Measurements from ENCODE around the gene NVL.
"Not testable (repeated sequence)": the region's sequence is repeated elsewhere in the genome, so short reads cannot be mapped to it uniquely, and the experiment has no call there.

The NVL gene

DNA sequence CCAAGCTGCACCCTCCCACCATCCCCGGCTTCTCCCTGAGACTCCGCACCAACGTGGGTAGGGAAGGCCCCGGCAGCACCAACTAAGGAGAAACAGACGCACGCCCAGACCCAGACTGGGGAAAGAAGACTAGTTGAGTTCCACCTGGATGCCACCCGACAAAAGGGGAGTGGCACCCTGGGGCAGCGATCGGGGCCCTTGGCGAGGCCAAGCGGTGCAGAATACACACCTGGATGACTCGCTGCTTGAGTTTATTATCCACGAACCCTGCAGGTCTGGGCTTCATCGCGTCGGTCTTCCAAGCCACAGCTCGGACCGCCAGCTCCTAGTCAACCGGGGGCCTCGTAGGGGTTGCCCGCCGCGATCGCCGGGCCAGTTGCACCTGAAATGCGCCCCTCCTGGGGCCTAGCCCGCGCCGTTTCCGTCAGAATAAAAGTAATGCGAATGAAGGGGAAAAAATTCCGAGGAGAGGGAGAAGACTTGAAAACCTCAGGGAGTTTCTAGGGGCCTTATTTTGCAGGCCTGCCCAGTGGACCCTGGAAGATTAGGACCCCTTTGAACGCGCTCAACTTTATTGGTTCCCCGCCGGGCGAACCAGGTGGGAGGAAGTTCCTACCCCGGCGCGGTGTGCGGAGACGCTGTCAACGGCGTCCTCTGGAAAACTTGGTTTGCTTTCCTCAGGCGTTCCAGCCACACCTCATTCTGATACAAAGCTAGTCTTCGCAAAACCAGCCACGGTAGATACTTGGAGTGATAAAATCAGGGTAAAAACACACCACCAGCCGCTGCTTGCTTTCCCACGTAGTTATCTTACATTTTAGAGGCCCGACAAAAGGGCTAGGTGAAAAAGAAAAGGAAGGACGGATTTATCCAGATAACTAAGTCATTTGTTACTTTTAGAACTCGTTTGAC lies at the start of gene NVL:
NVL (minus strand) TSS at position 331 of the 912 bp plus-strand sequence; CDS start at position 286, 45 bp downstream.
- DNase-seq: peak; percentile 92 to 94

DNA sequence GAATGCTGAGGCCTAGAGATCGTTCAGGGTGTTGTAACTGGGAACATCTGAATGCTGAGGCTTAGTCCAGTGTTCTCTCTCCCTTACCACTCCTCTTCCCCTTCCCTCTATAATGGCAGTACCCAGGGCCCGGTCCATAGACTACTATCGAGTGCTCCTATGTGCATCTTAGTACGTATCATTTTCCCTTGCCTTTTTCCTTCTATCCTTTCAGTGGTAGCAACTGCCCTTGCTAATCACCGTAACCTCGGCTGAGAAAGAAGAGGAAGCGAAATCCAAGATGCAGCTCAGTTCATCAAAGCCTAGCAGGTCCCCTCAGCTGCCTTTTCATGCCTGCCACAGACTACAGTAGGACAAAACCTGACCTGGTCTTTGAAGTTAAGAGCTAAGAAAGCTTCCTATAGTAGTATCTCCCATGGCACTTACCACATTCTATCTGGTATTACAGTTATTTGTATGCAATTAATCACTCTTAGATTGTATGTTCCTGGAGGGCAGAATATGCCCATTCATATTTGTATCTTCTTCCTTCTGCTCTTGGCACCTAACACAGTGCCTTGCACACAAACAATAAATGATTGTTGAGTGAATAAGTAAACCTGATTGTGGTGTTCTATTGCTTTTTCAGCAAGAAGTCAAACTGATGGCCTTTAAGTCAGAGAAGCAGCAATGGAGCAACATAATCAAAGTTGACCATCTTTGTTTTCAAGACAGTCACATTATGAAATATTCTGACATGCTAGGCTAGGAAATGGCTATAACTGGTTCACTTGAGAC lies 49.1 kb upstream of the NVL start:
- no peak for DNase-seq

DNA sequence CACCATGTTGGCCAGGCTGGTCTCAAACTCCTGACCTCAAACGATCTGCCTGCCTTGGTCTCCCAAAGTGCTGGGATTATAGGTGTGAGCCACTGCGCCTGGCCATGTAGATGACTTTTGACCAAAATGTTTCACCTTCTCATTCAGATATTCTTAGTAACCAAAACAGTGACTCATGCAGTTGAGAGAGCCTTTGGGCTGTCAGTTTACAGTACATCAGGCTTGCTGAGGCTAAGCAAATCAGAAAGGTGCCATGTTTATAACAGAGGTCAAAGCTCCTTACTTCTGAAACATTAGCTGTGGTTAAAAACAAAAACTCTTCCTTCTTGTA lies 47.7 kb upstream of the NVL start:
- DNase-seq: no peak

DNA sequence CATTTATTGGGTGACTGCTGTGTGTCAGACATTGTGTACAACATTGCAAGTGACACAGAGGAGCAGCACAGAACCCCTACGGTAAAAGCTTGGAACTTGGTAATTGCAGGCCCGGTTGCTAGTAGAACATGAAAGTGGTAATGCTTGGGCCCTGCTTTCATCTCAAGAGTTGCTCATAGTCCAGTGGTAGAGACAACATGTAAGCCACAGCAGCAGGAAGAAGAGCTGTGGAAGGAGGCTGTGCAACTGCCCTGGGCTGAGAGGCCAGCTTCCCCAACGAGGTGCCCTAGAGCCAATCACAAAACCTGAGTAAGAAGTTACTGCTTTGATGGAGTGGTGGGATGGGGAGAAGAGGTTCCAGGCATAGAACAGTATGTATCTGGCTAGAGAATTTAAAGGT lies 45.1 kb upstream of the NVL start:
- no peak for DNase-seq

DNA sequence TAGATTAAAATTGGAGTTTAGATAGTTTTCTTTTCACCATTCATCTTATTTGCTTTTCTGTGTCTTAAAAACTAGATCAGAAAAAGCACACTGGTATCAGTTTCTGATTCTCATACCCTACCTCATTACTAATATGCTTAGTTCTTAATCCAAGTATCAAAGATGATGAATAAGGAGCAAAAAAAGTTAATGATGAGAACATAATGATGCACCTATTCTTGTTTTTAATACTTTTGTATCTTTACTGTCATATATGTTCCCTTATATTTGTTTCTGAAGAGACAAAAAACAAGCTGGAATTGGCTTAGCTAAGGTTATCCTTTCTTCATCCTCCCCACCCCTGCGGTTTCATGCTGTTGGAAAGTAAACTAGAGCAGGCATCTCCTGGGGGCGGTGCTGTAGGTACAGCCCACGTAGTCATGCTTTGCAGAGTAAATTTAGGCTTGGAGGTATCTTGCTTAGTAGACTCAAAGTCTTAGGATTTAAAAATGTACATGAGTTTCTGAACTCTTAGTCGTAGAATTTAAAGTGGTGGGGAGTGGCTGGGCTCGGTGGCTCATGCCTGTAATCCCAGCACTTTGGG lies 43.1 kb upstream of the NVL start:
- no peak for DNase-seq

DNA sequence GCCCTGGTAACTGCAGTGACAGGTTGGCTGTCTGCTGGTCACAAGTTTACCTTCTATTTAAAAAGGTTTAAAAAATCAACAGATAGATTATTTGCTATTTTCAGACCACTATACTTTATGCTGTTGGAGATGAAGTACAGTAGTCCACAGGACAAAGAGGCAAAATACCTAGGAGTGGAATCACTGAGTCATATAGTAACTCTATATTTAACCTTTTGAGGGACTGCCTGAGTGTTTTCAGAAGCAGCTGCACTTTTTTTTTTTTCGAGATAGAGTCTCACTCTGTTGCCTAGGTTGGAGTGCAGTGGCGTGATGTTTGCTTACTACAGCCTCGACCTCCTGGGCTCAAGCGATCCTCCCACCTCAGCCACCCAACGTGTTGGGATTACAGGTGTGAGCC lies 38.4 kb upstream of the NVL start:
- DNase-seq: peak in 1 of 2 experiments; percentile 13

DNA sequence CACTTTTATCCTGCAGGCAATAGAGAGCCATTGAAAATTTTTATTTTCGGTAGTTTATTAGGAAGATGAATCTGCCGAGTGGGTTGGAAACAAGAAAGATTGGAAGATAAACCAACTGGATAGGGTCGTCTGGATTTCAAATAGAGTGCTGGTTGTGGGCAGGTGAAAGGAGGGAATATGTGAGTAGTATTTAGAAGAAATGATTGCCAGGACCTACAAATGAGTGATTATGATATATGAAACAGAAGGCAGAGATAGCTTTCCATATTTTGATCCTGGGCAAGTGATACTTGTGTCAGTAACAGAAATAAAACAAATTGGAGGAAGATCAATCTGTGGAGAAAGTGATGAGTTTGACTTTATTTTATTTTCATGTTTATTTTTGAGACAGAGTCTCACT lies 29.2 kb upstream of the NVL start:
- no peak for DNase-seq

DNA sequence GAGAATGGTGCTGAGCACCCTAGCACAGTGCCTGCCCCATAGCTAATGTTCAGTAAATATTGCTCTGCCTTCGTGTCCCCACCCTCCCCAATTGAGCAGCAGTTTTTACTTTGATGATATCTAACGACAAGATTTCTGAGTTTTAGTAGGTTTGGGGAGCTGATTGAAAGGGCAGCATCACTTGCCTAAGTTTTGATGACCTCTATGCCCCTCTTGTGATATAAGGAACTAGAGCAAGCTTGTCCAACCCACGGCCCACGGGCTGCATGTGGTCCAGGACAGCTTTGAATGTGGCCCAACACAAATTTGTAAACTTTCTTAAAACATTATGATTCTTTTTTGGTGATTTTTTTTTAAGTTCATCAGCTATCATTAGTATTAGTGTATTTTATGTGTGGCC lies 28.3 kb upstream of the NVL start:
- no peak for DNase-seq

DNA sequence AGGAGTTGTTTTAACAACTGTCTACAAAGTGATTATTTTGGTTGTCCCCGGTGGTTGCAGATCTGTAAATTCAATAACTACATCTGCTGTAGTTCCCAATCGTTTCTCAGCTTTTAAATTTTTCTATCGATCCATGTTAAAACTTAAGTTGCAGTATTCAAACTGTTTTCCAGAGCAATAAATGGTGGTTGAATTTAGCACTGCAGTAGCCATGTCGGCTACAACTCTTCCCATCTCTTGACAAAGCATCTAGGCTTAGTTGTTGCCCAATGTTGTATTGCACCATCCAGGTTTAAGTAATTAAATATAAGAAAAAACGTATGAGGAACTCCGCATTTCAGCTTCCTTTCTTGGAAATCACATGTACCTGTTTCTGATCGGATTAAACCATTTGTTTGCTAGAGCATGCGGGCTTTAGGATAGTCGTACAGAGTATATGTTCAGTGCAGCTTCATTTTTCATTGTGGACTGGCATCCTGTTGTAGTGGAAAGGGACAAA lies 27.7 kb upstream of the NVL start:
- DNase-seq: peak in 1 of 2 experiments; percentile 30

DNA sequence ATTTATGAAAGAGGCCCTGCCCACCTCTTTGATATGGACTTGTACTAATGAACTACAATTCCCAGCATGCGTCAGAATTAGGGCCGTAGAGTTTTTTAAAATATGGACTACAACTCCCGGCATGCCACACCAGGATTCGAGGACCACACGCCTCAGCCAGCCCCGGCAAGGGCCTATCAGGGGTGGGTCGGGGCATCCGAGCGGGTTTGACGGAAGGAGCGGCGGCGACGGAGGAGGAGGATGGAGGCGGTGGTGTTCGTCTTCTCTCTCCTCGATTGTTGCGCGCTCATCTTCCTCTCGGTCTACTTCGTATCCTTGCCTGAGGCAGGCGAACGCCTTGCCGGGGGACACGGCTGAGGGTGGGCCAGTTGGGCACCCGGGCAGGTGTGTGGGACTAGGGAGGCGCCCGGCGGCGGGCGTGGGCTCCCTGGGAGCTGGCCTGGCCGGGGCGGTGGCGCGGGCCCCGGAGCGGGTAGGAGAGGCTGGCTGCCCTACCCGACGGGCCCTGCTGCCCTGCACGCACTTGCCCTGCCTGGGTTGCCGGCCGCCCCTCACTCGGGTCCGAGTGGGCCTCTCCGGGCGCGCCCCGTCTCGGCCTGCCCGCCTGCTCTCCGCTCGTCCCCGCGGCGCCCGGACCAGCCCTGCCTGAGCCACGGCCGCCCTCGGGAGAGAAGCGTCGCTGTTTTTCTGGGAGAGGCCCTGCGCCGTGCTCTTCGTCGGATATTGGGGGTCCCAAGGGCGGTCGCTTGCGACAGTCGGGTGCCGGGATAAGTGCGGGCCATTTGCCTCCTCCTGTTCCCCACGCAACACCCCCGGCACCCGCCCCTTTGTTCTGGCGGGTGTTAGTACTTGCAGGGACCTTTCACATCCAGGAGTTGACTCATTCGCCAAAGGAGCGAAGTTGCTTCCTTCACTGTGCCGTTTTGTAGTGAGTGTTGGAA lies 27.0 kb upstream of the NVL start, which contains the start of gene CNIH4:
CNIH4 (plus strand) TSS at position 195 of the 941 bp plus-strand sequence; CDS start at position 241, 46 bp downstream.
- peak; percentile 96 to 97 for DNase-seq

DNA sequence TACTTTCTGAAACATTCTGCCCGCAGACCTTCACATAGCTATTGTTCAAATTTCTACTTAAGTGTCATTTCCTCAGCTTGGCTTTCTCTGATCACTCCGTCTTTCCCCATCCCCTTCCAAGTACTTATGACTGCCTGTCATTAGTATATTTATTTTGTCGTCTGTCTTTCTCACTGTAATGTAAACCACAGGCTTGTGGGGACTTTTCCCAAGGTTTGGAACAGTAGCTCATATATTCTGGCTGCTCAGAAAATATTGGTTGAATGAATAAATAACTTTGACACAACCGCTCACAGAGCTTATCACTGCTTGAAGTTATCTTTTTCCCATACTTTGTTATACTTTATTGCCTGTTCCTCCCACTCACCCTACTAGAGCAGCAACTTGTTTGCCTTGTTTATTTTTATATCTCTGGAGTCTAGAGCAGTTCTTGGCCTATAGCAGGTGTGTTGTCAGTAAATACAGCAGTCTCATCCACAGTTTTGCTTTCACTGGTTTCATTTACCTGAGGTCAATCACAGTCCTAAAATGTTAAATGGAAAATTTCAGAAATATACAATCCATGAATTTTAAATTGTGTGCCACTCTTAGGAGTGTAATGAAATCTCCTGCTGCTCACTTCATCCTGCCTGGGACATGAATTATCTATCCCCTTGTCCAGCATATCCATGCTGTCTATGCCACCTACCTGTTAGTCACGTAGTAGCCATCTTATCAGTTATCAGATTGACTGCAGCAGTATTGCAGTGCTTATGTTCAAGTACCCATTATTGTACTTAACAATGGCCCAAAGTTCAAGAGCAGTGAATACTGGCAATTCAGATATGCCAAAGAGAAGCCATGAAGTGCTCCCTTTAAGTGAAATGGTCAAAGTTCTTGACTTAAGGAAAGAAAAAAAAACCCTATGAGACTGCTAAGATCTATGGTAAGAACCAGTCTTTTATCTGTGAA lies 24.3 kb upstream of the NVL start:
- no peak for DNase-seq

DNA sequence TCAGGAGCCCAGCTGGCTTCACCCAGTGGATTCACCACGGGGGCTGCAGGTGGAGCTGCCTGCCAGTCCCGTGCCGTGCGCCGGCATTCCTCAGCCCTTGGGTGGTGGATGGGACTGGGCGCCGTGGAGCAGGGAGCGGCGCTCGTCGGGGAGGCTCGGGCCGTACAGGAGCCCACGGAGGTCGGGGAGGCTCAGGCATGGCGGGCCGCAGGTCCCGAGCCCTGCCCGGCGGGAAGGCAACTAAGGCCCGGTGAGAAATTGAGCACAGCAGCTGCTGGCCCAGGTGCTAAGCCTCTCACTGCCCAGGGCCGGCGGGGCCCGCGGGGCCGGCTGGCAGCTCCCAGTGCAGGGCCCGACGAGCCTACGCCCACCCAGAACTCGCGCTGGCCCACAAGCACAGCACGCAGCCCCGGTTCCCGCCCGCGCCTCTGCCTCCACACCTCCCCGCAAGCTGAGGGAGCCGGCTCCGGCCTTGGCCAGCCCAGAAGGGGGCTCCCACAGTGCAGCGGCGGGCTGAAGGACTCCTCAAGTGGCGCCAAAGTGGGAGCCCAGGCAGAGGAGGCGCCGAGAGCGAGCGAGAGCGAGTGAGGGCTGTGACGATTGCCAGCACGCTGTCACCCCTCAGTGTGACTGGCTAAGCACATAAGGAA lies 22.6 kb upstream of the NVL start:
- DNase-seq: not testable (repeated sequence)

DNA sequence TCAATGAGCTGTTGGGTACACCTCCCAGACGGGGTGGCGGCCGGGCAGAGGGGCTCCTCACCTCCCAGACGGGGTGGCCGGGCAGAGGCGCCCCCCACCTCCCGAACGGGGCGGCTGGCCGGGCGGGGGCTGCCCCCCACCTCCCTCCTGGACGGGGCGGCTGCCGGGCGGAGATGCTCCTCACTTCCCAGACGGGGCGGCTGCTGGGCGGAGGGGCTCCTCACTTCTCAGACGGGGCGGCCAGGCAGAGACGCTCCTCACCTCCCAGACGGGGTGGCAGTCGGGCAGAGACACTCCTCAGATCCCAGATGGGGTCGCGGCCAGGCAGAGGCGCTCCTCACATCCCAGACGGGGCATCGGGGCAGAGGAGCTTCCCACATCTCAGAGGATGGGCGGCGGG lies 19.7 kb upstream of the NVL start:
- DNase-seq: not testable (repeated sequence)

DNA sequence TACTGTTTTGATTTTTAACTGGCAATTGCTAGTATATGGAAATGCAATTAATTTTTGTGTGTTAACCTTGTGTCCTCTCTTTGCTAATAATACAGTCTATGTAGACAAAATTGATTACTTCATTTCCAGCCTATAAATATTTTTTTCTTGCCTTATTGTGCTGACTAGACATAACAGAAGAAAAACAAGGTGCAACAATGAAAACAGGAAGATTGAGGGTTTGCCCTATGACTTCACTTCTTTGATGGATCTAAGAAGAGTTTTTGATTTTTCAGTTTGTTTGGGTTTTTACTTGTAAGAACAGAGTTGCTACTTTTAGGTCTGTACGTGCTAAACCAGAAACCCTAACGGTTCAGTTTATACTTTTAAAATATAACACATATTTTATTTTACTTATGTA lies 18.2 kb upstream of the NVL start:
- DNase-seq: no peak

DNA sequence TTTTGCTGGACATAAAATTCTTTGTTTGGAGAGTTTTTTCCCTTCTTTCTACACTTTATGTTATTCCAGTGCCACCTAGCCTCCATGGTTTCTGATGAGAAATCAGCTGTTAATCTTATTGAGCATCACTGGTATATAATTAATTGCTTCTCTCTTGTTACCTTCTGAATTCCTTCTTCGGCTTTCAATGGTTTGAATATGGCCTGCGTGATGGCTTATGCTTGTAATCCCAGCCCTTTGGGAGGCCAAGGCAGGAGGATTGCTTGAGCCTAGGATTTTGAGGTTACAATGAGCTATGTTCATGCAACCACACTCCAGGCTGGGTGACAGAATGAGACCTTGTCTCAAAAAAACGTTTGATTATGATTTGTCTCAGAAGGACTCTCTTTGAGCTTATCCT lies 13.7 kb upstream of the NVL start:
- no peak for DNase-seq

DNA sequence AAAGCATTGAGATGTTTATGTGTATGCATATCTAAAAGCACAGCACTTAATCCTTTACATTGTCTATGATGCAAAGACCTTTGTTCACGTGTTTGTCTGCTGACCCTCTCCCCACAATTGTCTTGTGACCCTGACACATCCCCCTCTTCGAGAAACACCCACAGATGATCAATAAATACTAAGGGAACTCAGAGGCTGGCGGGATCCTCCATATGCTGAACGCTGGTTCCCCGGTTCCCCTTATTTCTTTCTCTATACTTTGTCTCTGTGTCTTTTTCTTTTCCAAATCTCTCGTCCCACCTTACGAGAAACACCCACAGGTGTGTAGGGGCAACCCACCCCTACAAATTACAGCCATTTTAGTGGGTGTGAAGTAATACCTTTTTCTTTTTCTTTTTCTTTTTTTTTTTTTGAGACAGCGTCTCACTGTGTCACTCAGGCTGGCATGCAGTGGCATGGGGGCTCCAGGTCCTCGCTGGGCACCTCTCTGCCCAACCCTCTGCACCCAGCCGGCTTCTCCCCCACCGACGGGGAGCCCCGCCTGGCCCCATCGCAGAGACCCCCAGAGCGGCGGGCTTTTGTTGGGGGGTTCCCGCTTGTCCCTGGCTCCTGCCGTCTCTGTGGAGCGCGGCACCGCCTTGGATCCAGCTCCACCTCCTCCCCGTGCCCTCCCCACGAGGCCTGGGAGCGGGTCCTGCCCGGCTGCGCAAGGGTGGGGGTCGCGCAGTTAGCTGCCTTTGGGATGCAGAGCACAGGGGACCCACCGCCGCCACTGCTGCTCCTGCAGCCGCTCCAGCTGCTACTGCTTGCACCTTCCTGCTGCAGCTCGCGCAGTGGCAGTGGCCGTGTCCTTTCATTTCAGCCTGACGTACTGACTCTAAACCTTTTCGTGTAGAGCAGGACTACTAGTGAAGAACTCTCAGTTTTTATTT lies 10.7 kb upstream of the NVL start:
- DNase-seq: not testable (repeated sequence)

DNA sequence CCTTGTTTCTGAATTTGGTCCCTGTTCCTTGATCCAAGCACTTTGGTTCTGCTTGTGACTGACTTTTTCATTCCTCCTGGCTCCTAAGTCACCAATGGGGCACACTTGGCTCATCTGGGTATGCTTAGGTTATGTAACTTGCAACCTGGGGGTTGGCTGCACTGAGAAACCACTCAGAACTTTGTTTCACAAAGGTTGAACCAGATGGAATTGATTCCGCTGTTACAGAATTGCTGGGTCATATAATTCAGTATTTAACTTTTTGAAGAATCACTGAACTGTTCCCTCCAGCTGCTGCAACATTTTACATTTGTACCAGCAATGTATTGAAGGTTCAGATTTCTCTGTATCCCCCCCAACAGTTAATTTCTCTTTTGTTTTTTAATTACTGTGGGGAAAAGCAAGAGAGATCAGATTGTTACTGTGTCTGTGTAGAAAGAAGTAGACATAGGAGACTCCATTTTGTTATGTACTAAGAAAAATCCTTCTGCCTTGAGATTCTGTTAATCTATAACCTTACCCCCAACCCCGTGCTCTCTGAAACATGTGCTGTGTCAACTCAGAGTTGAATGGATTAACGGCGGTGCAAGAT lies 9.6 kb upstream of the NVL start:
- DNase-seq: no peak

DNA sequence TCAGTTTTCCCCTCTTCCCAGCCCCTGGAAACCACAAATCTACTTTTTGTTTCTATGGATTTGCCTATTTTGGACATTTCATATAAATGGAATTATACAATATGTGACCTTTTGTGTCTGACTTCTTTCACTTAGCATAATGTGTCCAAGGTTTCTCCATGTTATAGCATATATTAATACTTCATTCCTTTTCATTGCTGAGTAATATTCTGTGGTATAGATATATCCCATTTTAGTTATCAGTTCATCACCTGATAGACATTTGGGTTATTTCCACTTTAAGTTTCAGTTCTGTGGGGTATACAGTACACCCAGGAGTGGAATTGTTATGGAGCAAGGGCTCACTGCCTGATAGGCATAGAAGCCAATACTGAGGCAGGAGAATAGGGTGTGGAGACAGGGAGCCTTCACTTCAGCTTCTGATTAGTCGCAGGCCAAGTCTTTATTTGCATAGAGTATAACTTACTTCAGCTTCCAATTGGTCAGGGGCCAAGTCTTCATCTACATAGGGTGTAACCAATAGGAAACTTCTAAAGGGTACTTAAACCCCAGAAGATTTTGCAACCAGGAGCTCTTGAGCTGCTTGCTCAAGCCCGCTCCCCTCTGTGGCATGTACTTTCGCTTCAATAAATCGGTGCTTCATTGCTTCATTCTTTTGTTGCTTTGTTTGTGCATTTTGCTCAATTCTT lies 8.3 kb upstream of the NVL start:
- no peak for DNase-seq
